H1 (cell line): Measurements from ENCODE around the gene CCDC138.

Experiments used
- CTCF ChIP-seq, 3 experiments: IDR thresholded peaks; 1 replicate in 2 of 3; 2 replicates in 1 of 3; pipeline versions ENCODE4 v1.5.1 to v1.6.1; 2011; ENCODE audit warnings: low read length in 3 of 3, mild to moderate bottlenecking in 3 of 3, inconsistent platforms in 2 of 3, low read depth in 1 of 3, moderate library complexity in 1 of 3; ENCODE audit not compliant: insufficient read depth in 1 of 3; ENCODE audit errors: control extremely low read depth in 1 of 3
- EZH2 ChIP-seq: fragments of 200-600 bp; sonication (generic); IDR thresholded peaks from 2 replicates; pipeline ENCODE4 v1.7.1; 2012; ENCODE audit warnings: low read depth, mild to moderate bottlenecking, moderate library complexity, low read length, inconsistent platforms; ENCODE audit not compliant: severe bottlenecking
- GABPA ChIP-seq: IDR thresholded peaks from 2 replicates; pipeline ENCODE4 v1.6.1; 2011; ENCODE audit warnings: mild to moderate bottlenecking, low read length, moderate library complexity, borderline replicate concordance; ENCODE audit not compliant: insufficient read depth
- HDAC6 ChIP-seq: IDR thresholded peaks from one replicate; pipeline ENCODE4 v1.7.1; 2012; ENCODE audit warnings: low read depth, mild to moderate bottlenecking, inconsistent platforms, low read length, moderate library complexity
- JUND ChIP-seq: IDR thresholded peaks from 2 replicates; pipeline ENCODE4 v1.6.1; 2011; ENCODE audit warnings: mild to moderate bottlenecking, improper control_type of control experiment, low read length
- RAD21 ChIP-seq, 2 experiments: IDR thresholded peaks in 1 of 2; conservative IDR thresholded peaks in 1 of 2; 2 replicates each; pipeline ENCODE4 v1.6.1; 2011; ENCODE audit warnings: low read depth in 2 of 2, low read length in 2 of 2, improper control_type of control experiment in 1 of 2, inconsistent platforms in 1 of 2, mild to moderate bottlenecking in 1 of 2, moderate library complexity in 1 of 2
- SP2 ChIP-seq: IDR thresholded peaks from 2 replicates; pipeline ENCODE4 v1.6.1; 2012; ENCODE audit warnings: mild to moderate bottlenecking, low read length, inconsistent platforms
- ZNF274 ChIP-seq: IDR thresholded peaks from 2 replicates; pipeline ENCODE4 v1.7.0; 2012; ENCODE audit warnings: low read length, borderline replicate concordance; ENCODE audit errors: extremely low read depth

- TF ChIP-seq ZNF274 (no peak), JUND (no peak), SP2 (no peak), HDAC6 (no peak), EZH2 (no peak), RAD21 (IDR thresholded peaks at IDR 0.05 in 1 of 2, conservative IDR thresholded peaks at IDR 0.05 in 1 of 2; ENCODE audit: low read depth in 2 of 2, low read length in 2 of 2) (no peak), CTCF (IDR thresholded peaks at IDR 0.05; ENCODE audit: control extremely low read depth in 1 of 3, insufficient read depth in 1 of 3, low read depth in 1 of 3, low read length in 3 of 3) (no peak), GABPA (no peak)
These were observed 122.1 kb downstream of the CCDC138 start for GRCh38 chr2:108908713-108909070.
